Activated naive CD8-positive, alpha-beta T cell treated with anti-CD3 and anti-CD28 coated beads, Interleukin-2, amount 50 U/mL, for 24 hours (primary cell): ENCODE measurements around the gene PUSL1.

ENCODE experiments used
- ATAC-seq: fragments of 150-1000 bp; cut with Tn5 transposase; one replicate; pipeline ENCODE4 v1.10.0; 2021
- DNase-seq: peaks from one replicate; pipeline ENCODE4 v3.0.0; 2021
- H3K27ac Mint-ChIP-seq: one replicate; pipeline ENCODE4 v1.8.0; 2021; ENCODE audit warnings: mild to moderate bottlenecking, mixed read lengths
- H3K27me3 Mint-ChIP-seq: one replicate; pipeline ENCODE4 v1.8.0; 2021; ENCODE audit warnings: mixed read lengths
- H3K36me3 Mint-ChIP-seq: one replicate; pipeline ENCODE4 v1.8.0; 2021; ENCODE audit warnings: low read depth, mixed read lengths
- H3K4me1 Mint-ChIP-seq: one replicate; pipeline ENCODE4 v1.8.0; 2021; ENCODE audit warnings: mixed read lengths
- H3K4me3 Mint-ChIP-seq: one replicate; pipeline ENCODE4 v1.8.0; 2021; ENCODE audit warnings: mild to moderate bottlenecking, moderate library complexity, mixed read lengths
- H3K9me3 Mint-ChIP-seq: one replicate; pipeline ENCODE4 v1.8.0; 2021; ENCODE audit warnings: mixed read lengths

Gene PUSL1

GRCh38 chr1:1328254-1328653 lies 19.9 kb downstream of the PUSL1 start:
- H3K27me3 Mint-ChIP-seq: no peaks in the 10 kb centered on the region
- H3K9me3 Mint-ChIP-seq: no peaks in the 10 kb centered on the region
- no peak overlapping the region for H3K4me3 Mint-ChIP-seq
- H3K4me1 Mint-ChIP-seq: peaks cover 14% of the 10 kb centered on the region
- no peak overlapping the region for H3K27ac Mint-ChIP-seq
- ATAC-seq (no peak), DNase-seq (no peak)
- H3K36me3 Mint-ChIP-seq: peaks cover 3% of the 10 kb centered on the region

DNA sequence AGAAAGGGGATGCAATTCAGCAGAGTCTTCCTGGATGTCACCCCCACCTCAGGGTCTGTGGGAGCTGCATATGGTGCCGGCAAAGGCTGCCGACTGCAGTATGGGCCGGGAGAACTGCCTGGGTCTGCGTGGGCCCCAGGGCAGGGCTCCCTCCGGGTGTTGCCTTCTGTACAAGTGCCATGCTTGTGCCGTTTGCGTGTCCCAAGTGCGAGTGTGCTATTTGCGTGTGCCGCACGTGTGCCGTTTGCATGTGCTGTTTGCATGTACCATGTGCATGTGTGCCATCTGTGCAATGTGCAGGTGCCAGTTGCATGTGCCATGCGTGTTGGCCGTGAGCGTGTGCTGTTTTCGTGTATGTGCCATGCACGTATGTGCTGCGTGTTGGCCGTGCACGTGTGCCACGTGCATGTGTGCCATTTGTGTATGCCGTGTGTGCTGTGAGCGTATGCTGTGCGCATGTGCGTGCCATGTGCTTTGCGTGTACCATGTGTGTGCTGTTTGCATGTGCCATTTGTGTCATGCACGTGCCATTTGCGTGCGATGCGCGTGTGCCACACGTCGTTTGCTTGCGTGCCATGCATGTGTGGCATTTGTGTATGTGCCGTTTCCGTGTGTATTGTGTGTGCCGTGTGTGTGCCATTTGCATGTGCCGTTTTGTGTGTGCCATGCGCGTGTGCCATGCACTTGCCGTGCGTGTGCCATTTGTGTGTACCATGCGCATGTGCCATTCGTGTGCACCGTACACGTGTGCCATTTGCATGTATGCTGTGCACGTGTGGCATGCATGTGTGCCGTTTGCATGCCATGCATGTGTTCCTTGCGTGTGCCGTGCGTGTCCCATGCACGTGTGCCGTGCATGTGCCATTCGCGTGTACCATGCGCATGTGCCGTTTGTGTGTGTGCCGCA lies 21.2 kb downstream of the PUSL1 start:
- DNase-seq (no peak), ATAC-seq (no peak)
- Mint-ChIP-seq H3K36me3 (no peaks in the 10 kb centered on the region), H3K27me3 (no peaks in the 10 kb centered on the region), H3K9me3 (no peaks in the 10 kb centered on the region), H3K4me1 (peaks cover 8% of the 10 kb centered on the region), H3K27ac (no peak overlapping the region), H3K4me3 (no peak overlapping the region)

DNA sequence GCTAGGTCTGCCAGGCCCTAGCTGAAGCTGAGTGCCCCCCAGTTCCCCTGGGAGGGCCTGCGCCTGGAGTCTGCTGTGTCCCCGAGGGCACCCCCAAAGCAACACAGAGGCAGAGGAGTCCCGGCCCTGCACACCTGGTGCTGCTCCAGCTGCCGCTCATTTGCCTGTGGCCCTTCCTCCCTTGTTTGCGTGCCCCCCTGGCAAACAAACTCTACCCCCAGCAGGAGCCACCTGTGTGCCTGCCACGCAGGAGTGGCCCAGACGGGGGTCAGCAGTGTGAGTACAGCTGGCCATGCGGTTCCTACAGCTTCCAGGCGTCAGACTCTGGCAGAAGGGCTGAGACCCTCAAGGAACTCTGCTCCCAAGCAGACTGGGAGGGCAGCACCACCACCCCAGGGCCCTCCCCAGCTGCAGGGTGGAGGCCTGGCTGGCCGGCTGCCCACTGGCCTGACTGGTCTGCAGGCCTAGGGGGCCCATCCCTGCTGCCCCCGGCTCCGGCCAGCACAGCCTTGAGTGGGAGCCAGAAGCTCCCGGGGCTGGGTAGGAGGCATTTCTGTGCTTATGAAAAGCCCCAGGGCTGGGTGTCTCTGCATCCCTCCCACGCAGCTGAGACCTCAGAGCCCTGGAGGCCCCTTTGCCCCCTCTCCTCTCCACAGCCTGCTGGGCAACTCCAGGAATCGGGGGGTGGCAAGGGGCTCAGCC lies 22.1 kb downstream of the PUSL1 start:
- Mint-ChIP-seq H3K4me1 (peaks cover 6% of the 10 kb centered on the region), H3K36me3 (no peaks in the 10 kb centered on the region), H3K27me3 (no peaks in the 10 kb centered on the region), H3K9me3 (no peaks in the 10 kb centered on the region), H3K4me3 (no peak overlapping the region), H3K27ac (no peak overlapping the region)
- DNase-seq: no peak
- no peak for ATAC-seq

- no peaks in the 10 kb centered on the region for H3K4me1 Mint-ChIP-seq
- H3K4me3 Mint-ChIP-seq: no peak within 1 kb of the TSS
- ATAC-seq: no peak
- H3K9me3 Mint-ChIP-seq: no peaks in the 10 kb centered on the region
- no peak within 1 kb of the TSS for H3K27ac Mint-ChIP-seq
- no peak for DNase-seq
- H3K36me3 Mint-ChIP-seq: no peaks in the 10 kb centered on the region
- H3K27me3 Mint-ChIP-seq: no peaks in the 10 kb centered on the region
Measured at GRCh38 chr1:1331068-1331965, 22.9 kb downstream of the PUSL1 start, which contains the start of gene TAS1R3. Gene TAS1R3, plus strand, starts transcription at chr1:1331280. Its CDS starts 66 bp downstream, at chr1:1331346.

- no peaks in the 10 kb centered on the region for H3K27me3 Mint-ChIP-seq
- H3K4me3 Mint-ChIP-seq: no peak overlapping the region
- no peak overlapping the region for H3K27ac Mint-ChIP-seq
- no peak for ATAC-seq
- no peaks in the 10 kb centered on the region for H3K36me3 Mint-ChIP-seq
- DNase-seq: no peak
- no peaks in the 10 kb centered on the region for H3K4me1 Mint-ChIP-seq
- no peaks in the 10 kb centered on the region for H3K9me3 Mint-ChIP-seq
Measured at GRCh38 chr1:1332031-1332755, 23.8 kb downstream of the PUSL1 start.

GRCh38 chr1:1332774-1333480 lies 24.5 kb downstream of the PUSL1 start:
- Mint-ChIP-seq H3K27ac (no peak overlapping the region), H3K4me1 (no peaks in the 10 kb centered on the region), H3K4me3 (no peak overlapping the region), H3K27me3 (no peaks in the 10 kb centered on the region), H3K36me3 (no peaks in the 10 kb centered on the region), H3K9me3 (no peaks in the 10 kb centered on the region)
- no peak for DNase-seq
- no peak for ATAC-seq

GRCh38 chr1:1333551-1334241 lies 25.3 kb downstream of the PUSL1 start:
- no peak for DNase-seq
- Mint-ChIP-seq H3K4me1 (no peaks in the 10 kb centered on the region), H3K36me3 (no peaks in the 10 kb centered on the region), H3K4me3 (no peak overlapping the region), H3K9me3 (no peaks in the 10 kb centered on the region), H3K27me3 (no peaks in the 10 kb centered on the region), H3K27ac (no peak overlapping the region)
- no peak for ATAC-seq

- H3K36me3 Mint-ChIP-seq: no peaks in the 10 kb centered on the region
- no peak for ATAC-seq
Measured at GRCh38 chr1:1334835-1335234, 26.4 kb downstream of the PUSL1 start.

GRCh38 chr1:1335283-1335682 lies 26.9 kb downstream of the PUSL1 start:
- Mint-ChIP-seq H3K4me3 (no peak overlapping the region), H3K27me3 (no peaks in the 10 kb centered on the region), H3K27ac (no peak overlapping the region), H3K4me1 (no peaks in the 10 kb centered on the region), H3K9me3 (no peaks in the 10 kb centered on the region), H3K36me3 (no peaks in the 10 kb centered on the region)
- ATAC-seq (no peak), DNase-seq (no peak)

More at GRCh38 chr1:1334835-1335234, 26.4 kb downstream of the PUSL1 start:
- Mint-ChIP-seq H3K27ac (no peak overlapping the region), H3K4me1 (no peaks in the 10 kb centered on the region), H3K9me3 (no peaks in the 10 kb centered on the region), H3K4me3 (no peak overlapping the region), H3K27me3 (no peaks in the 10 kb centered on the region)
- no peak for DNase-seq

GRCh38 chr1:1335792-1336248 lies 27.4 kb downstream of the PUSL1 start:
- H3K27ac Mint-ChIP-seq: no peak overlapping the region
- ATAC-seq (no peak), DNase-seq (no peak)
- H3K4me3 Mint-ChIP-seq: no peak overlapping the region
- peaks cover 5% of the 10 kb centered on the region for H3K36me3 Mint-ChIP-seq
- no peaks in the 10 kb centered on the region for H3K27me3 Mint-ChIP-seq
- H3K4me1 Mint-ChIP-seq: no peaks in the 10 kb centered on the region
- no peaks in the 10 kb centered on the region for H3K9me3 Mint-ChIP-seq

- Mint-ChIP-seq H3K9me3 (no peaks in the 10 kb centered on the region), H3K27me3 (no peaks in the 10 kb centered on the region), H3K4me3 (no peak overlapping the region), H3K4me1 (no peaks in the 10 kb centered on the region), H3K36me3 (peaks cover 11% of the 10 kb centered on the region), H3K27ac (no peak overlapping the region)
- DNase-seq (no peak), ATAC-seq (no peak)
Measured at GRCh38 chr1:1336446-1336845, 28.0 kb downstream of the PUSL1 start.

- Mint-ChIP-seq H3K4me3 (no peak overlapping the region), H3K36me3 (peaks cover 13% of the 10 kb centered on the region), H3K27ac (no peak overlapping the region), H3K4me1 (no peaks in the 10 kb centered on the region), H3K27me3 (no peaks in the 10 kb centered on the region), H3K9me3 (no peaks in the 10 kb centered on the region)
- ATAC-seq (no peak), DNase-seq (no peak)
Measured at GRCh38 chr1:1336931-1337792, 28.8 kb downstream of the PUSL1 start.
